Peyer's patch (tissue), 4 donors: ENCODE measurements around the gene HACD2.

ENCODE experiments used
- CTCF ChIP-seq, 6 experiments: fragments of 450-650 bp in 4 of 6; fragments of 200-600 bp in 2 of 6; sonication (generic) in 1 of 6; IDR thresholded peaks; one replicate each; pipeline ENCODE4 v1.5.1; 2017 to 2019; ENCODE audit warnings: antibody characterized with exemption in 6 of 6, mild to moderate bottlenecking in 3 of 6, moderate library complexity in 1 of 6
- POLR2A ChIP-seq, 2 donors: fragments of 450-650 bp; IDR thresholded peaks; one replicate each; pipeline ENCODE4 v1.5.1; 2017; ENCODE audit warnings: antibody characterized with exemption in 2 of 2, mild to moderate bottlenecking in 2 of 2, moderate library complexity in 2 of 2

GRCh38 chr3:123621850-123622189 is 37.0 kb upstream of the HACD2 start:
- TF ChIP-seq CTCF (IDR thresholded peaks at IDR 0.05), result no peak
- TF ChIP-seq POLR2A (IDR thresholded peaks at IDR 0.05), result no peak
